ENCODE results near the gene GPR35. TPM values are rescaled to one million over a fixed set of nuclear protein-coding genes. Genes with fewer than 3 reads are reported as not detected.

The GPR35 gene
- total RNA-seq, 1 donor from 2014 or later, result 0.34 TPM

DNA sequence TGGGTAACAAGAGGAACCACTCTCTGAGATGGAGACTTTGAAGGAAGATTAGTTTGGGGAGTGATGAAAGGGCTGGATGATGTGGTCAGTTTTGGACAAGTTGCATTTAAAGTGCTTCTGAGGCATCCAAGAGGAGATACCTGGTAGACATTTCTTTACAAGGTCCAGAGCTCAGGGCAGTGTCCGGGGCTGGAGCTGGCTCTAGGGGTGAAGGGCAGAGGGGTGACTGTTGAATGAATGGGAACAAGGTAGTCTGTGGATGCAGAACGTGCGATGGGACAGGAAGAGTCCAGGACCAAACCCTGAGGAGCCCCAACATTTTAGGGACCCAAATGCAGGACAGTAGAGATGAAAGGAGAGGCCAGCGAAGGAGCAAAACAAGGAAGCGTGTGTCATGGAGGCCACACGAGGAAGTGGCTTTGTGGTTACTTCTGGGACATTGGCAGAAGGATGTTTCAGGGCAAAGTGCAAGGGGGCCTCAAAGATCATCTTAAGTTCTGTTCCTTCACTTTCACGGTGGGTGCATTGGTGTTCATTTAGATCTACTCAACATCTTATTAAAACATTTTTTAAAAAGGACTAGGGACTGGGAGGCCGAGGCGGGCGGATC is 13.6 kb upstream of the GPR35 start:
- Histone ChIP-seq H3K4me2 (no peak overlapping the region), H3F3A (ENCODE audit: low read depth) (no peaks in the 10 kb centered on the region), H3K4me3 (no peak overlapping the region), H4K20me1 (ENCODE audit: low read depth) (no peaks in the 10 kb centered on the region), H3K9ac (no peak overlapping the region), H3K27me3 (peaks cover 7% of the 10 kb centered on the region), H3K79me2 (ENCODE audit: low read depth) (no peaks in the 10 kb centered on the region), H3K27ac (no peak overlapping the region), H3K9me3 (ENCODE audit: low read depth) (no peaks in the 10 kb centered on the region), H2AFZ (replicated peaks) (no peak overlapping the region), H3K36me3 (no peaks in the 10 kb centered on the region), H3K4me1 (no peaks in the 10 kb centered on the region)
- Mint-ChIP-seq H3K36me3 (peaks cover 5% of the 10 kb centered on the region), H3K4me1 (no peaks in the 10 kb centered on the region), H3K27ac (no peak overlapping the region), H3K27me3 (ENCODE audit: insufficient read depth, low read depth) (peaks cover 6% of the 10 kb centered on the region), H3K4me3 (no peak overlapping the region), H3K9me3 (peaks cover 1% of the 10 kb centered on the region)
- DNase-seq (ENCODE audit: low spot score), result no peak
- TF ChIP-seq EZH2 (IDR thresholded peaks at IDR 0.05) (no peak), EZH2phosphoT487 (IDR thresholded peaks at IDR 0.05) (no peak)

DNA sequence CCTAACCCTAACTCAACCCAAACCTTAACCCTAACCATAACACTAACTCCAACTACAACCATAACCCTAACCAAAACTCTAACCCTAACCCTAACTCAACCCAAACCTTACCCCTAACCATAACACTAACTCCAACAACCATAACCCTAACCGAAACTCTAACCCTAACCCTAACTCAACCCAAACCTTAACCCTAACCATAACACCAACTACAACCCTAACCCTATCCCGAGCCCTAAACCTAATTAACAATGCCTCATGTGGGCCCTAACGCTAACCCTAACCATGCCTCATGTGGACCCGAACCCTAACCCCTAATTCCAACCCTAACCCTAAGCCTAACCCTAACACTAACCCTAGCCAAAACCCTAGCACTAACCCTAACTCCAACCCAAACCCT is 11.5 kb upstream of the GPR35 start:
- Histone ChIP-seq H3K4me1 (no peaks in the 10 kb centered on the region), H3K4me3 (no peak overlapping the region), H3K4me2 (no peak overlapping the region), H3K79me2 (ENCODE audit: low read depth) (no peaks in the 10 kb centered on the region), H3K9ac (no peak overlapping the region), H3K27me3 (no peaks in the 10 kb centered on the region), H3K27ac (no peak overlapping the region), H3K36me3 (no peaks in the 10 kb centered on the region), H3K9me3 (ENCODE audit: low read depth) (no peaks in the 10 kb centered on the region), H2AFZ (replicated peaks) (no peak overlapping the region), H4K20me1 (ENCODE audit: low read depth) (no peaks in the 10 kb centered on the region), H3F3A (ENCODE audit: low read depth) (no peaks in the 10 kb centered on the region)
- no peak for DNase-seq (ENCODE audit: low spot score)
- no peak overlapping the region for H3K4me3 Mint-ChIP-seq
- H3K27ac Mint-ChIP-seq, result no peak overlapping the region
- peaks cover 6% of the 10 kb centered on the region for H3K27me3 Mint-ChIP-seq (ENCODE audit: insufficient read depth, low read depth)
- peaks cover 5% of the 10 kb centered on the region for H3K9me3 Mint-ChIP-seq
- H3K36me3 Mint-ChIP-seq, result peaks cover 11% of the 10 kb centered on the region
- TF ChIP-seq EZH2phosphoT487 (IDR thresholded peaks at IDR 0.05) (no peak), EZH2 (IDR thresholded peaks at IDR 0.05) (no peak)
- TF ChIP-seq, protein P1, sequence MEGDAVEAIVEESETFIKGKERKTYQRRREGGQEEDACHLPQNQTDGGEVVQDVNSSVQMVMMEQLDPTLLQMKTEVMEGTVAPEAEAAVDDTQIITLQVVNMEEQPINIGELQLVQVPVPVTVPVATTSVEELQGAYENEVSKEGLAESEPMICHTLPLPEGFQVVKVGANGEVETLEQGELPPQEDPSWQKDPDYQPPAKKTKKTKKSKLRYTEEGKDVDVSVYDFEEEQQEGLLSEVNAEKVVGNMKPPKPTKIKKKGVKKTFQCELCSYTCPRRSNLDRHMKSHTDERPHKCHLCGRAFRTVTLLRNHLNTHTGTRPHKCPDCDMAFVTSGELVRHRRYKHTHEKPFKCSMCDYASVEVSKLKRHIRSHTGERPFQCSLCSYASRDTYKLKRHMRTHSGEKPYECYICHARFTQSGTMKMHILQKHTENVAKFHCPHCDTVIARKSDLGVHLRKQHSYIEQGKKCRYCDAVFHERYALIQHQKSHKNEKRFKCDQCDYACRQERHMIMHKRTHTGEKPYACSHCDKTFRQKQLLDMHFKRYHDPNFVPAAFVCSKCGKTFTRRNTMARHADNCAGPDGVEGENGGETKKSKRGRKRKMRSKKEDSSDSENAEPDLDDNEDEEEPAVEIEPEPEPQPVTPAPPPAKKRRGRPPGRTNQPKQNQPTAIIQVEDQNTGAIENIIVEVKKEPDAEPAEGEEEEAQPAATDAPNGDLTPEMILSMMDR (IDR thresholded peaks at IDR 0.05), result no peak
- H3K4me1 Mint-ChIP-seq, result no peaks in the 10 kb centered on the region

DNA sequence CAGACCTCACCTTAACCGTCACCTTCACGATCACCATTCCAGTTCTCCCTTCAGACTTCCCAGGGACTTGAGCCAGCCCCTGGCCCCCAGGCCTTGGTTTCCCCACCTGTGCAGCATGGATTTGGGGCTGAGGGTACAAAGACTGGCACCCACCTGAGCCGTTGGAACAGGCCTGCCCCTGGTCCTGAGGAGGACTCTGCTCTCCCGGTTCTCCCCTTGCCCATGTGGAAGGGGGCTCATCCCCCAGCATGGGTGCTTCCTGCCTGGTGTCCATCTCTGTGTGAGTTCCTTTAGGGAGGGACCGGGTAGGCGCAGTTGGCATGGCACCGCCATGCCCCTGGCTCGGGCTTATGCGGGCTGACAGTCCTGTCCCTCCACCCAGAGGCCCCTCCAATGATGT is 10.9 kb upstream of the GPR35 start:
- H3K27me3 ChIP-seq, result no peaks in the 10 kb centered on the region
- H3K27me3 Mint-ChIP-seq (ENCODE audit: insufficient read depth, low read depth), result peaks cover 6% of the 10 kb centered on the region
- DNase-seq (ENCODE audit: low spot score), result no peak
- H3F3A ChIP-seq (ENCODE audit: low read depth), result no peaks in the 10 kb centered on the region
- peaks cover 15% of the 10 kb centered on the region for H3K36me3 Mint-ChIP-seq
- no peaks in the 10 kb centered on the region for H3K36me3 ChIP-seq
- H2AFZ ChIP-seq (replicated peaks), result no peak overlapping the region
- no peak overlapping the region for H3K27ac Mint-ChIP-seq
- H3K27ac ChIP-seq, result no peak overlapping the region
- no peak overlapping the region for H3K9ac ChIP-seq
- H3K9me3 ChIP-seq (ENCODE audit: low read depth), result no peaks in the 10 kb centered on the region
- no peaks in the 10 kb centered on the region for H3K4me1 ChIP-seq
- H3K9me3 Mint-ChIP-seq, result peaks cover 5% of the 10 kb centered on the region
- no peaks in the 10 kb centered on the region for H4K20me1 ChIP-seq (ENCODE audit: low read depth)
- H3K4me3 ChIP-seq, result no peak overlapping the region
- no peaks in the 10 kb centered on the region for H3K79me2 ChIP-seq (ENCODE audit: low read depth)
- no peaks in the 10 kb centered on the region for H3K4me1 Mint-ChIP-seq
- H3K4me2 ChIP-seq, result no peak overlapping the region
- H3K4me3 Mint-ChIP-seq, result no peak overlapping the region
- no peak for TF ChIP-seq EZH2 (IDR thresholded peaks at IDR 0.05)
- TF ChIP-seq, protein P1 (IDR thresholded peaks at IDR 0.05), result no peak
- no peak for TF ChIP-seq EZH2phosphoT487 (IDR thresholded peaks at IDR 0.05)

DNA sequence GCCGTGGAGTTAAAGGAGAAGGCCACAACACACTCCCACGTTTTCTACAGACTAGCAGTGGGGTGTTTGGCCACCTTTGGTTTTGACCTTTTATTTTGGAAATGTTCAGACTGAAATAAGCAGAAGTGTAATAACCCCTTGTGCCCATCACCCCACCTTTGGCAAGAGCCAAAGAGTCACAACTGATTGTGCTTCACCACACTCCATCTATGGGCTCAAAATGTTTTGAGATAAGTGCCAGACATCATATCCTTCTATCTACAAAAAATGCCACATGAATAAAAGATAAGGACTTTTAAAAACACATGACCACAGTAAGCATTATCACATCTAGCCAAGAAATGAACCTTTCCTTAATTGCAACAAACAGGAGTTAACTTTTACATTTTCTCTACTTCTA is 9.9 kb upstream of the GPR35 start:
- no peak for DNase-seq (ENCODE audit: low spot score)
- no peak overlapping the region for H3K4me2 ChIP-seq
- H3K79me2 ChIP-seq (ENCODE audit: low read depth), result no peaks in the 10 kb centered on the region
- Mint-ChIP-seq H3K4me3 (no peak overlapping the region), H3K27me3 (ENCODE audit: insufficient read depth, low read depth) (peaks cover 6% of the 10 kb centered on the region), H3K36me3 (peaks cover 15% of the 10 kb centered on the region), H3K4me1 (no peaks in the 10 kb centered on the region), H3K27ac (peak overlapping the region; percentile 22), H3K9me3 (peaks cover 5% of the 10 kb centered on the region)
- H3K27me3 ChIP-seq, result no peaks in the 10 kb centered on the region
- no peak overlapping the region for H2AFZ ChIP-seq (replicated peaks)
- H3K9me3 ChIP-seq (ENCODE audit: low read depth), result no peaks in the 10 kb centered on the region
- TF ChIP-seq EZH2phosphoT487 (IDR thresholded peaks at IDR 0.05) (no peak), EZH2 (IDR thresholded peaks at IDR 0.05) (no peak)
- TF ChIP-seq, protein P1 (IDR thresholded peaks at IDR 0.05), result no peak
- no peaks in the 10 kb centered on the region for H4K20me1 ChIP-seq (ENCODE audit: low read depth)
- no peaks in the 10 kb centered on the region for H3K4me1 ChIP-seq
- H3K4me3 ChIP-seq, result no peak overlapping the region
- H3K9ac ChIP-seq, result no peak overlapping the region
- no peak overlapping the region for H3K27ac ChIP-seq
- no peaks in the 10 kb centered on the region for H3F3A ChIP-seq (ENCODE audit: low read depth)
- H3K36me3 ChIP-seq, result no peaks in the 10 kb centered on the region
